Effector CD4-positive, alpha-beta T cell (primary cell): ENCODE measurements around the gene FIBIN.

Experiments
- DNase-seq: peaks from one replicate; pipeline ENCODE4 v3.0.0-alpha.2; 2020

The FIBIN gene

DNA sequence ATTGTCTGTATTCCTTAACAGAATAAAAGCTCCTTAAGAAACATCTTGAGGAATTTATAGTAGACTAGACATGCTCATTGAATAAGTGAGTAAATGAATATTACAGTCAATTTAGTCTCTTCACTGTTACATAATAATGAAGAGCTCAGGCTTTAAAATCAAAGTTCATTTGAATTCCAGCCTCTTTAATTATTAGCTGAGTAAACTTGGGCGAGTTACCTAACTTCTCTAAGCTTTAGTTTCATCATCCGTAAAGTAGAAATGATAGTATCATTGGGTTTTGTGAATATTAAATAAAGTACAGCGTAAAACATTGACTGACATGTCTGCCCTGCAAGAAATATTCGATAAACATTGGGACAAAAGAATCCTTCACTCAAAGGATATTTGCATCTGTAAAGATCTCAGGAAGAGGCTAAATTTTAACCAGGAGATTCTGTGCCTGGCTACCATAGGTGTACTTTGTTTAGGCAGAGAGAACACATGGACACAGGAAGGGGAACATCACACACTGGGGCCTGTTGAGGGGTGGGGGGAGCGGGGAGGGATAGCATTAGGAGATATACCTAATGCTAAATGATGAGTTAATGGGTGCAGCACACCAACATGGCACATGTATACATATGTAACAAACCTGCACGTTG is 31.5 kb downstream of the FIBIN start:
- DNase-seq: no peak

DNA sequence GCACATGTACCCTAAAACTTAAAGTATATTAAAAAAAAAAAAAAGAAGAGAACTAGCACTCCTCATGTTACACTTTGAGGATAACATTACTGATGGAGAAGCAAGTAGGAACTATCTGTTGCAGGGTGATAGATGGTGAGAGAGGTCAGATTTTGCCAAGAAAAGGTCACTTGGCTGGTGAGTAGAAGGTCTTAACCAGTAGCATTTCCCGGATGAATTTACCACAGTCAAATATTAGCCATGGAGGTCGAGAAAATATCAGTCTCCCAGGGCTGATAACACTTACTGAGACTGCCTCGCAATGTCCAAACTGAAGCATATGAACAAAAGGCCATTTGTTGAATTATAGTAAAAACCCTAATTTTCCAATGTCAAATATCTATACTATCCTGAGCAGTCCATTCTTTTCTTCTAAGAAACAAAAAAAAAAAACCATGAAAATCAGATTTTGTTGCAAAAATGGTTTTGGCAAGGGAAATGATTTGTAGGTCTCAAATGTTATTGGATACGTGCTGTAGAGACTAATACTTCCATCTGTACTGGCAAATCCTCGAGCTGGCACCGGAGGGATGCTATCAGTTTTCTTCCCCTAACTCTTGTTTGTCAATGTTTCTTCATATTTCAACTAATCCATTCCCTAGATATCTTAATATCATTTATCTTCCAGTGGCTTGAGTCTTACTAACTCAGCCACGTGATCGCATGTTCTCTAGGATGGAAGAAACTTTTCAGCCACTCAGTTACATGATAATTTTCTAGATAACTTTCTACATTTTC is 32.2 kb downstream of the FIBIN start:
- no peak for DNase-seq

DNA sequence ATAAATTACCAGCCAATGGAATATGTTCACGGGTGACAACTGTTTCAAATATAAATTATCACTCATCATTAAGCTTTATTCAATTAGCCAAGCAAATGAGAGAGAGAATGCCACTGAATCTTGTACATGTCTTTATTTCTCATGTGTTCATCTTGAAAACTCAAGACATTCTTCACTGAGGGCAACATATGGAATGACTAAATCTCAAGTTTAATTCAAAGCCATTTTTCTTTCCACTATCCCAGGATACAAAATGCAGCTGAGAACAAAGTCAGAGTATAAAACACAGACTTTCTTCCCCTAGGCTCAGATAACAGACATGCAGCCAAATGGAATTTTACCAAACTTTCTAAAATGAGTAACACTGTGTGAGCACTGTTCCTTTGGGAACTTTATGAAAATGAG is 34.7 kb downstream of the FIBIN start:
- DNase-seq: no peak

DNA sequence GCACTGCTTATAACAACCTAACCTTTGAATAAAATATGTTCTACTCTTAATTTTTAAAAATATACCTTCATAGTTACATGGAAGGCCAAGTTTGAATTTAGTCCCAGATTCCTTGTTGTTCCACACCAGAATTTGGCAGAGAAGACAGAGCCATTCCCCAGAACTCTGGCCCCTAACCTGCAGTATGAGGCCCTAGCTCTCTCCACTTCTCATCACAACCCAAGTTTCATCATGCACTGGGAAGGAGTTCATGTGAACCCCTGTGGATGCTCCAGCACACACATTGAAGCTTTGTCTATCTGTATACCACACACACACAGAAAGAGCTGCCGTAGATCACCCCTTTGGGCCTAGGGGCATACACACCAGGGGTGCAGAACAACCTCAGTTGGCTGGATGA is 36.1 kb downstream of the FIBIN start:
- no peak for DNase-seq

DNA sequence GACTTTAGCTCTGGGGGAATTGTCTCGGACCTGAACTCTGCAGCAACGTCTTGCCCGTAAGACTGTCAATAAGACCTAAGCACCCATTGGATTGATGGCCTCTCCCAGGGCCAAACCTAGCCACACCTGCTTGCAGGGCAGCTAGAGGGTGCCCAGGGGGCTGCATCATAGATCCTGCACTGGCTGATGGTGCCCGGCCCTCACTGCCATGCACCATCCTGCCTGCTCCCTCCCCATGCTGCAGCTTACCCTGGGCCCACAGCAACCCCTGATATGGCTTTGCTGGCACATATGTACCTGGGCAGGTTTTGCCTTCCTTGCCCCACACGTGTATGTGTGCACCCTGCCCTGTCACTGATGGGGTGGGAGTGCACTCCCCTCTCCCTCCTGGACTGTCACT is 37.8 kb downstream of the FIBIN start:
- DNase-seq: no peak

DNA sequence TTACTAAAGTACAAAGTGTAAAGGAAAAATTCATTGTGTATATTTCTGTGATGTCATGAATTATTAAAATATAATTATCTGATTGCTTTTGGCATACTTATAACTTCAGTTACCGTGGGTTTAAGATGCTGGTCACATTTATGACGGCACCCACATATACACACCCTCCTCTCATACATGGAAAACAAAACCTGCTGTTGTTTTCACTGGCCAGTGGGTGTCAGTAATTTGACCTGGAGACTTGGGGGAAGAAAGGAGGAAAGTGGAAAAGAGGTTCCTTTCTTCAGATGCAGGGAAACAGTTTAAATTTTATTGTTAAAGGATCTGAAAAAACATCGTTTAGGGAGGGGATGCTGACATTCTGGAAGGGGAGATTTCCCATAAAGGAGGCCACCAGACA is 46.0 kb downstream of the FIBIN start:
- DNase-seq: no peak

DNA sequence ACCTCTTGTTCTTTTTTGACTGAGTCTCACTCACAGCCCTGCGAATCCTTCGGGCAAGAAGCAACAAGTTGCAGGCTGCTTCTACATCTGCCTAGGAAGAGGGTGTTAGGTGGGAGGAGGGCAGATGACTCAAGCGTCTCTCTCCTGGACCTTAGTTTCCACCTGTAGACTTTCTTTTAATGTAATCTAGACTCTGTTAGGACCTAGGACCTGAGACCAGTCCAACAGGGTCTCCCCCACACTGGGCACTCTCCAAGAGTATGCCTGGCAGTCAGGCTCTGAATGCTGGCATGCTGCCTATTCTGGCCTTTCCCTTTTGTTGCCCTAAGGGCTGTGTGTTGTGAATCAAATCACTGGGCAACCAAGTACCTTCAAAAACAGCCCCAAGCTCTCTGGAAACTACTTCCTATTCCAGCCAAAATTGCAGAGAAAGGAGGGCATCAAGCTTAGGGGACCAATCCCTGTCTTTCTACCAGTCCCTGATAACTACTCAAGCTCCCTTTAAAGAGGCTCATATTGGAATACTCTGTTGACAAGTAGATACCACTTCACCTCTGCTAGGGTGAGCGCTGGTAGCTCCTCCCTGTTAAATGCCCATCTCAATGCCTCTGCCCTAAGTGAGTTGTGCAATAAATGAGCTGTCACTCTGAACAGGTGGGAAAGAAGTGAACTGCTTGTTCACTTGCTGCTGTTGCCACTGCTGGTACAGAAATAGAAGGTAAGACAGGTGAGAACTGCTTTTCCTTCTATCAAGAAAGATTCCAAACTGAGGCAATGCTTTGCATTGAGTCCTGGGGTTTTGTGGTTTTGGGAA is 46.6 kb downstream of the FIBIN start, which contains the start of gene BBOX1:
TSS of gene BBOX1 (plus strand) at position 514 of the 814 bp plus-strand sequence. CDS start 14,616 bp downstream, outside the sequence.
- no peak for DNase-seq

DNA sequence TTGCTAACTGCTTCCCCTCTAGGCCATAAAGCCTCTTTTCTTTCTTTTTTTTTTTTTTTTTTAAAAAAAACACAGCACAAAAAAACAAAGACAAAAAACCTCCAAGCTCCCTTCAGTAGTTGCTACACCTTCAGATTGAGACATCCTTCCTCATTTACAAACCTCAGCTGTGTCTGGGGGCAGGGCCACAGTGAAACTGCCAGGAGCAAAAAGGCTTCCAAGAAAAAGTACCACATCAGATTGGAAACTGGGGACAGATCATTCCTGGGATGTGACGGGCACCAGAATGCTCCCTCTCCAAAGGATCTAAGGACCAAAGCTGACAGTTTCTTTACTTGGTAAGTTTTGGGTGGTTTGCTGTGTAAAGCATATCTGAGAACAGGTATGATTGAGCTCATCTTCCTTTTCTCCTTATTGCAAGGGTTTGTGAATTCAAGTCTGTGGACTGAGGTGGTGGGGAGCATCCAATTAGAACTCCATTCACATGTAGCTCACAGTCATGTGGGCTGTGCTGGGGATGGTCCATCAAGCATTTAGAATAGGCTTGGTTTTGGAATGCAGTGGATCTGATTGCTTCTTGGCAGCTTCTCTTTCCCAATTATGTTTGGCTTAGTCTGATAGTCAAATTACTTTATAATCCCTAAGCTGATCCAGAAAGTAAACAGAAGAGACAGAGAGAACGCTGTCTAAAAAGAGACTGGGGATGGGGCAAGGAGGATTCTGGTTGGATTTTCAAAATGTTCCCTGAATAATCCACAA is 47.4 kb downstream of the FIBIN start:
- DNase-seq: no peak
